K562 (cell line): Measurements from ENCODE around the gene LDLRAD3. TPM values are rescaled to one million over a fixed set of nuclear protein-coding genes. Genes with fewer than 3 reads are reported as not detected.

Experiments used
- ATF3 ChIP-seq, 2 experiments: fragments of 450-650 bp in 1 of 2; sonication (generic) in 1 of 2; formaldehyde crosslinking in 1 of 2; IDR thresholded peaks in 1 of 2; conservative IDR thresholded peaks in 1 of 2; 2 replicates each; pipeline versions ENCODE4 v1.6.1 to v1.8.1; 2016 to 2023; ENCODE audit warnings: mild to moderate bottlenecking in 2 of 2, moderate library complexity in 2 of 2, inconsistent platforms in 1 of 2, missing genetic modification reagents in 1 of 2
- ATF7 ChIP-seq: fragments of 450-650 bp; IDR thresholded peaks from 2 replicates; pipeline ENCODE4 v1.7.1; 2014; ENCODE audit warnings: mild to moderate bottlenecking, moderate library complexity
- CBFA2T3 ChIP-seq: fragments of 450-650 bp; IDR thresholded peaks from 2 replicates; pipeline ENCODE4 v1.6.1; 2017
- CBX8 ChIP-seq: fragments of 200-600 bp; sonication (generic); IDR thresholded peaks from 2 replicates; pipeline ENCODE4 v1.6.1; 2012; ENCODE audit warnings: borderline replicate concordance, mixed run types, low read depth, mild to moderate bottlenecking, moderate library complexity, mixed read lengths, low read length, control low read depth, inconsistent platforms; ENCODE audit not compliant: poor library complexity, severe bottlenecking; ENCODE audit errors: extremely low read depth
- CEBPG ChIP-seq, 3 experiments: fragments of 200-800 bp in 1 of 3; sonication (Bioruptor generic) in 1 of 3; sonication (generic) in 1 of 3; formaldehyde crosslinking in 1 of 3; IDR thresholded peaks in 2 of 3; conservative IDR thresholded peaks in 1 of 3; 2 replicates each; pipeline versions ENCODE4 v1.6.1 to v1.8.0; 2016 to 2022; ENCODE audit warnings: missing compliant biosample characterization in 2 of 3, missing genetic modification characterization in 2 of 3, mild to moderate bottlenecking in 1 of 3, missing genetic modification reagents in 1 of 3
- FOS ChIP-seq: IDR thresholded peaks from 3 replicates; pipeline ENCODE4 v1.6.1; 2011; ENCODE audit not compliant: insufficient read length; ENCODE audit errors: extremely low read depth
- KLF16 ChIP-seq: IDR thresholded peaks from 2 replicates; pipeline ENCODE4 v1.6.1; 2016; ENCODE audit warnings: antibody characterized with exemption
- PHF8 ChIP-seq: fragments of 200-600 bp; sonication (generic); IDR thresholded peaks from 2 replicates; pipeline ENCODE4 v1.6.1; 2012; ENCODE audit warnings: mixed run types, mild to moderate bottlenecking, inconsistent platforms, low read length, moderate library complexity, borderline replicate concordance
- RBFOX2 ChIP-seq: fragments of 200-400 bp; formaldehyde crosslinking; IDR thresholded peaks from 2 replicates; pipeline ENCODE4 v1.6.1; 2017; ENCODE audit warnings: low read depth, mild to moderate bottlenecking, low read length, moderate library complexity
- SAFB ChIP-seq: fragments of 200-400 bp; formaldehyde crosslinking; IDR thresholded peaks from 2 replicates; pipeline ENCODE4 v1.6.1; 2017; ENCODE audit warnings: low read depth, low read length, borderline replicate concordance
- ZNF347 ChIP-seq: fragments of 450-650 bp; formaldehyde crosslinking; IDR thresholded peaks from 2 replicates; pipeline ENCODE4 v1.4.0; 2020; ENCODE audit warnings: low read depth, mild to moderate bottlenecking, moderate library complexity
- ZNF644 ChIP-seq: fragments of 200-800 bp; sonication (Bioruptor generic); IDR thresholded peaks from 2 replicates; pipeline ENCODE4 v1.6.1; 2016; ENCODE audit warnings: low read depth, missing genetic modification characterization, missing compliant biosample characterization
- polyA plus RNA-seq, 8 experiments: library from polyadenylated mRNA; depleted of rRNA in 4 of 8; stranded (reverse) in 5 of 8; unstranded in 3 of 8; fragments of >200 nt; fragmentation: Nextera tagmentation in 2 of 8; fragmentation: Illumina TruSeq in 1 of 8; extraction: Ambion mirVana in 2 of 8; extraction: Trizol in 1 of 8; gene quantifications; 2 replicates each; pipeline versions ENCODE4 v1.2.1 to v1.2.3, GENCODE V29; 2011 to 2014; ENCODE audit warnings: inconsistent platforms in 1 of 8, missing spikeins in 1 of 8
- total RNA-seq, 7 experiments: library from RNA; depleted of rRNA in 6 of 7; stranded (reverse); fragments of >200 nt in 6 of 7; fragmentation: Illumina TruSeq in 2 of 7; extraction: Trizol in 2 of 7; gene quantifications; 2 replicates each; pipeline versions ENCODE4 v1.2.1 to v1.2.3, GENCODE V29; 2011 to 2021; ENCODE audit warnings: low replicate concordance in 1 of 7

The LDLRAD3 gene
- total and polyA plus RNA-seq, 9 of the 15 experiments (the other 6 are each of a cell fraction or from before 2014, with no cell fraction given): 0.73 to 7.2 (median 3.5) TPM

GRCh38 chr11:36130401-36130800, 186.5 kb downstream of the LDLRAD3 start (continued):
- TF ChIP-seq PHF8: no peak
- no peak for TF ChIP-seq CEBPG (CRISPR knock-in tag; IDR thresholded peaks at IDR 0.05)
- no peak for TF ChIP-seq CEBPG (tag; conservative IDR thresholded peaks at IDR 0.05 in 1 of 2, IDR thresholded peaks at IDR 0.05 in 1 of 2)
- TF ChIP-seq CBX8: no peak
- TF ChIP-seq RBFOX2: no peak
- TF ChIP-seq SAFB: no peak
- no peak for TF ChIP-seq FOS
- no peak for TF ChIP-seq ATF7
- TF ChIP-seq ATF3 (IDR thresholded peaks at IDR 0.05): no peak
- TF ChIP-seq ATF3 (CRISPR knock-in tag; conservative IDR thresholded peaks at IDR 0.05): no peak
- no peak for TF ChIP-seq KLF16
- no peak for TF ChIP-seq ZNF644 (tag)
- TF ChIP-seq CBFA2T3: no peak
- no peak for TF ChIP-seq ZNF347 (CRISPR knock-in tag)
- TF ChIP-seq, all 486 proteins: peak for 0
